MCF 10A (cell line): ENCODE data around the gene NKX1-1. TPM values are rescaled to one million over a fixed set of nuclear protein-coding genes. Genes with fewer than 3 reads are reported as not detected.

Experiments used
- BruUV-seq: library from RNA; stranded (reverse); fragments of 400-500 nt; replicated peaks from 2 replicates; lab custom pipeline; 2021; lab: Mats Ljungman, UMichigan
- CTCF ChIA-PET: fragments of 300-600 bp; sonication (Branson Sonifier 250); formaldehyde crosslinking; extraction: SDS; loops from one replicate; lab custom pipeline; 2021; ENCODE audit warnings: antibody characterized with exemption, inconsistent platforms; lab: Yijun Ruan, JAX
- POLR2A ChIA-PET: fragments of 300-600, 350-650 bp; sonication (Branson Sonifier 250); formaldehyde crosslinking; extraction: SDS; loops from one replicate; lab custom pipeline; 2020; ENCODE audit warnings: antibody characterized with exemption, inconsistent platforms; lab: Yijun Ruan, JAX
- DNase-seq: peaks from one replicate; pipeline ENCODE4 v3.0.0-alpha.2; 2018; ENCODE audit not compliant: unreplicated experiment
- H3K27ac Mint-ChIP-seq: one replicate; pipeline ENCODE4 v1.8.0; 2022; ENCODE audit warnings: mild to moderate bottlenecking, low read depth, mixed read lengths; ENCODE audit not compliant: unreplicated experiment
- H3K27me3 Mint-ChIP-seq: one replicate; pipeline ENCODE4 v1.8.0; 2022; ENCODE audit warnings: mixed read lengths; ENCODE audit not compliant: insufficient read depth, unreplicated experiment
- H3K36me3 Mint-ChIP-seq: one replicate; pipeline ENCODE4 v1.8.0; 2022; ENCODE audit warnings: mild to moderate bottlenecking, moderate library complexity, mixed read lengths; ENCODE audit not compliant: insufficient read depth, unreplicated experiment
- H3K4me1 Mint-ChIP-seq: one replicate; pipeline ENCODE4 v1.8.0; 2022; ENCODE audit warnings: mixed read lengths; ENCODE audit not compliant: insufficient read depth, unreplicated experiment
- H3K4me3 Mint-ChIP-seq: one replicate; pipeline ENCODE4 v1.8.0; 2022; ENCODE audit warnings: mild to moderate bottlenecking, moderate library complexity, mixed read lengths; ENCODE audit not compliant: unreplicated experiment
- H3K9me3 Mint-ChIP-seq: one replicate; pipeline ENCODE4 v1.8.0; 2022; ENCODE audit warnings: mixed read lengths; ENCODE audit not compliant: unreplicated experiment
- CTCF ChIP-seq: fragments of 200-600 bp; IDR thresholded peaks from one replicate; pipeline ENCODE4 v1.8.0; 2022; ENCODE audit warnings: antibody characterized with exemption, mild to moderate bottlenecking; ENCODE audit not compliant: unreplicated experiment
- intact Hi-C: fragments of 100-400 bp; cut with micrococcal nuclease; formaldehyde crosslinking; loops from 2 replicates; pipeline ENCODE4 v1.14.1; 2022
- total RNA-seq: library from RNA; stranded (reverse); gene quantifications from 2 replicates; pipeline ENCODE4 v1.2.3, GENCODE V29; 2022

Gene NKX1-1
- total RNA-seq, 1 experiment from 2014 or later: not detected

GRCh38 chr4:1356181-1356998 is 49.9 kb downstream of the NKX1-1 start:
- H3K4me3 Mint-ChIP-seq: no peak overlapping the region
- no TSS peak for BruUV-seq
- H3K9me3 Mint-ChIP-seq: no peaks in the 10 kb centered on the region
- TF ChIP-seq CTCF: peak; percentile 68
- intact Hi-C loops: loop anchor here (1.0 kb wide), 1 partner anchor 273 kb away; no protein-coding TSS in a partner anchor
- peaks cover 5% of the 10 kb centered on the region for H3K4me1 Mint-ChIP-seq
- POLR2A ChIA-PET: interaction anchor here (0.6 to 0.7 kb wide), 2 partner anchors 146 to 290 kb away, joined by 3 to 4 read pairs; no protein-coding TSS in a partner anchor
- H3K36me3 Mint-ChIP-seq: peaks cover 34% of the 10 kb centered on the region
- peak; percentile 37 for DNase-seq
- CTCF ChIA-PET: interaction anchor here (0.6 to 2.2 kb wide), 15 partner anchors 9 to 772 kb away, joined by 3 to 15 read pairs (median 3); no protein-coding TSS in a partner anchor
- no peak overlapping the region for H3K27ac Mint-ChIP-seq
- no peaks in the 10 kb centered on the region for H3K27me3 Mint-ChIP-seq

- CTCF ChIA-PET: interaction anchor here (0.6 to 2.2 kb wide), 11 partner anchors 8 to 375 kb away, joined by 3 to 15 read pairs (median 4); no protein-coding TSS in a partner anchor
- POLR2A ChIA-PET: interaction anchor here (0.6 to 0.7 kb wide), 2 partner anchors 145 to 291 kb away, joined by 3 to 4 read pairs; no protein-coding TSS in a partner anchor
- peaks cover 5% of the 10 kb centered on the region for H3K4me1 Mint-ChIP-seq
- no peak overlapping the region for H3K4me3 Mint-ChIP-seq
- H3K36me3 Mint-ChIP-seq: peaks cover 31% of the 10 kb centered on the region
- no peaks in the 10 kb centered on the region for H3K9me3 Mint-ChIP-seq
- no peaks in the 10 kb centered on the region for H3K27me3 Mint-ChIP-seq
- no TSS peak for BruUV-seq
- no peak overlapping the region for H3K27ac Mint-ChIP-seq
- no peak for TF ChIP-seq CTCF
- no peak for DNase-seq
- intact Hi-C loops: no loop called here
Observed at GRCh38 chr4:1355378-1355777, 50.9 kb downstream of the NKX1-1 start.

GRCh38 chr4:1354983-1355275 is 51.3 kb downstream of the NKX1-1 start:
- intact Hi-C loops: no loop called here
- TF ChIP-seq CTCF: no peak
- H3K9me3 Mint-ChIP-seq: no peaks in the 10 kb centered on the region
- POLR2A ChIA-PET: no interaction called here
- peaks cover 5% of the 10 kb centered on the region for H3K4me1 Mint-ChIP-seq
- H3K4me3 Mint-ChIP-seq: no peak overlapping the region
- H3K27ac Mint-ChIP-seq: no peak overlapping the region
- H3K27me3 Mint-ChIP-seq: no peaks in the 10 kb centered on the region
- CTCF ChIA-PET: interaction anchor here (0.5 to 2.2 kb wide), 6 partner anchors 9 to 375 kb away, joined by 3 to 15 read pairs (median 4); no protein-coding TSS in a partner anchor
- no TSS peak for BruUV-seq
- peaks cover 36% of the 10 kb centered on the region for H3K36me3 Mint-ChIP-seq
- DNase-seq: no peak
